WTC11 (cell line): ENCODE results near the gene MAN1A2. TPM values are rescaled to one million over a fixed set of nuclear protein-coding genes. Genes with fewer than 3 reads are reported as not detected.

ENCODE experiments used
- ATAC-seq: fragments of 200-7000 bp; cut with Tn5 transposase; 2 replicates; pipeline ENCODE4 v1.10.0; 2021; ENCODE audit warnings: mild to moderate bottlenecking, moderate library complexity
- CTCF ChIA-PET: fragments of 300-600 bp; sonication (Branson Sonifier 250); formaldehyde crosslinking; loops from one replicate; lab custom pipeline; 2021; ENCODE audit warnings: antibody characterized with exemption; lab: Charles Lee
- POLR2A ChIA-PET: fragments of 350-600 bp; sonication (Branson Sonifier 250); formaldehyde crosslinking; loops from one replicate; lab custom pipeline; 2021; ENCODE audit warnings: antibody characterized with exemption; lab: Charles Lee
- DNase-seq: peaks from one replicate; pipeline ENCODE4 v3.0.0; 2021; ENCODE audit warnings: low spot score
- H3K27ac Mint-ChIP-seq: 2 replicates; pipeline ENCODE4 v1.8.0; 2021; ENCODE audit warnings: mixed read lengths
- H3K27me3 Mint-ChIP-seq: 2 replicates; pipeline ENCODE4 v1.8.0; 2021; ENCODE audit warnings: low read depth, mild to moderate bottlenecking, moderate library complexity, mixed read lengths
- H3K36me3 Mint-ChIP-seq: 2 replicates; pipeline ENCODE4 v1.8.0; 2021; ENCODE audit warnings: mixed read lengths
- H3K4me1 Mint-ChIP-seq: 2 replicates; pipeline ENCODE4 v1.8.0; 2022; ENCODE audit warnings: mixed read lengths
- H3K4me3 Mint-ChIP-seq: 2 replicates; pipeline ENCODE4 v1.8.0; 2021; ENCODE audit warnings: mild to moderate bottlenecking, moderate library complexity, mixed read lengths
- H3K9me3 Mint-ChIP-seq: 2 replicates; pipeline ENCODE4 v1.8.0; 2021; ENCODE audit warnings: mixed read lengths
- CREM ChIP-seq: sonication (generic); formaldehyde crosslinking; IDR thresholded peaks from 2 replicates; pipeline ENCODE4 v1.8.1; 2022; ENCODE audit warnings: mild to moderate bottlenecking, missing genetic modification reagents, moderate library complexity
- ELF4 ChIP-seq: sonication (generic); formaldehyde crosslinking; IDR thresholded peaks from 2 replicates; pipeline ENCODE4 v1.8.1; 2022; ENCODE audit warnings: low read depth, mild to moderate bottlenecking, moderate library complexity, missing genetic modification reagents
- GABPB1 ChIP-seq: sonication (generic); formaldehyde crosslinking; IDR thresholded peaks from 2 replicates; pipeline ENCODE4 v1.8.1; 2023; ENCODE audit warnings: mild to moderate bottlenecking, missing genetic modification reagents
- GTF2I ChIP-seq: fragments of 250-450 bp; sonication (Bioruptor Pico); conservative IDR thresholded peaks from 2 replicates; pipeline ENCODE4 v1.4.0; 2021; ENCODE audit warnings: mild to moderate bottlenecking
- NFE2L1 ChIP-seq: sonication (generic); formaldehyde crosslinking; IDR thresholded peaks from 2 replicates; pipeline ENCODE4 v1.8.1; 2023; ENCODE audit warnings: missing genetic modification reagents
- NR1H2 ChIP-seq: sonication (generic); formaldehyde crosslinking; IDR thresholded peaks from 2 replicates; pipeline ENCODE4 v1.9.0; 2021; ENCODE audit warnings: mild to moderate bottlenecking, moderate library complexity, missing genetic modification reagents
- OVOL2 ChIP-seq: fragments of 250-450 bp; sonication (Bioruptor Pico); IDR thresholded peaks from 2 replicates; pipeline ENCODE4 v1.9.0; 2021; ENCODE audit warnings: mild to moderate bottlenecking, borderline replicate concordance
- SP1 ChIP-seq: sonication (generic); formaldehyde crosslinking; conservative IDR thresholded peaks from 2 replicates; pipeline ENCODE4 v1.8.1; 2022; ENCODE audit warnings: missing genetic modification reagents
- ZNF121 ChIP-seq: sonication (generic); formaldehyde crosslinking; IDR thresholded peaks from 2 replicates; pipeline ENCODE4 v1.8.0; 2023; ENCODE audit warnings: missing genetic modification reagents
- ZNF263 ChIP-seq: sonication (generic); formaldehyde crosslinking; IDR thresholded peaks from 2 replicates; pipeline ENCODE4 v1.8.1; 2022; ENCODE audit warnings: low read depth, mild to moderate bottlenecking, moderate library complexity, missing genetic modification reagents
- ZNF317 ChIP-seq: sonication (generic); formaldehyde crosslinking; IDR thresholded peaks from 2 replicates; pipeline ENCODE4 v1.8.1; 2023; ENCODE audit warnings: low read depth, mild to moderate bottlenecking, moderate library complexity, missing genetic modification reagents, borderline replicate concordance
- ZNF416 ChIP-seq: fragments of 250-450 bp; sonication (Bioruptor Pico); IDR thresholded peaks from 2 replicates; pipeline ENCODE4 v1.9.0; 2021; ENCODE audit warnings: mild to moderate bottlenecking, inconsistent platforms
- total RNA-seq: library from RNA; stranded (reverse); gene quantifications from 3 replicates; pipeline ENCODE4 v1.2.3, GENCODE V29; 2021
- TF ChIP-seq, protein P1 (sequence below): sonication (generic); formaldehyde crosslinking; IDR thresholded peaks from 2 replicates; pipeline ENCODE4 v1.8.1; 2023; ENCODE audit warnings: mild to moderate bottlenecking, missing genetic modification reagents, moderate library complexity
- TF ChIP-seq, protein P2 (sequence below): sonication (generic); formaldehyde crosslinking; IDR thresholded peaks from 2 replicates; pipeline ENCODE4 v1.8.1; 2023; ENCODE audit warnings: mild to moderate bottlenecking, missing genetic modification reagents
- TF ChIP-seq, protein P3 (sequence below): sonication (generic); formaldehyde crosslinking; IDR thresholded peaks from 2 replicates; pipeline ENCODE4 v1.8.1; 2022; ENCODE audit warnings: missing genetic modification reagents, borderline replicate concordance
- TF ChIP-seq, protein P4 (sequence below): sonication (generic); formaldehyde crosslinking; IDR thresholded peaks from 2 replicates; pipeline ENCODE4 v1.8.0; 2022; ENCODE audit warnings: mild to moderate bottlenecking, missing genetic modification reagents
- TF ChIP-seq, protein P5 (sequence below): sonication (generic); formaldehyde crosslinking; IDR thresholded peaks from 2 replicates; pipeline ENCODE4 v1.8.0; 2022; ENCODE audit warnings: mild to moderate bottlenecking, missing genetic modification reagents
- TF ChIP-seq, protein P6 (sequence below): fragments of 250-450 bp; sonication (Bioruptor Pico); IDR thresholded peaks from 2 replicates; pipeline ENCODE4 v1.9.0; 2021; ENCODE audit warnings: mild to moderate bottlenecking

The MAN1A2 gene
- total RNA-seq, 1 experiment from 2014 or later = 16.0 TPM

DNA sequence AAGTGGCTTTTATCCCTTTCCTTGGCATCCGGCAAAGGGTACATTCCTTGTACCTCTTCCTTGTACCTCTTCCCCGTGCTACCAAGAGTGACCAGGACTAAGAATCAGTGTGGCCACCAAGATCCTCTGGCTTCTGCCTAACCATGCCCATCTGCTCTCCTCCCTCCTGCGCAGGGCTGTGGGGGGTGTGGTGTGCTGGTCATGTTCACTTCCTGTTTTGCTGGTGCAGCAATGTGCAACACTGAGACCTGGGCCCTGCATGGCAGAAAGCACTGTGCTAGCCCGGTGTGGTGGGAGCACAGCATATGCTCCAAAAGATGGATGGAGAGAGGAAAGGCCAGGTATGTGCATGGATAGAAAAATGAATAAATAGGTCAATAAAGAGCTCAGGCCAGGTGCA lies 205.3 kb downstream of the MAN1A2 start:
- TF ChIP-seq, protein P1, sequence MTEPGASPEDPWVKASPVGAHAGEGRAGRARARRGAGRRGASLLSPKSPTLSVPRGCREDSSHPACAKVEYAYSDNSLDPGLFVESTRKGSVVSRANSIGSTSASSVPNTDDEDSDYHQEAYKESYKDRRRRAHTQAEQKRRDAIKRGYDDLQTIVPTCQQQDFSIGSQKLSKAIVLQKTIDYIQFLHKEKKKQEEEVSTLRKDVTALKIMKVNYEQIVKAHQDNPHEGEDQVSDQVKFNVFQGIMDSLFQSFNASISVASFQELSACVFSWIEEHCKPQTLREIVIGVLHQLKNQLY (CRISPR knock-in tag) = no peak
- no peak for TF ChIP-seq ZNF263
- TF ChIP-seq, protein P2, sequence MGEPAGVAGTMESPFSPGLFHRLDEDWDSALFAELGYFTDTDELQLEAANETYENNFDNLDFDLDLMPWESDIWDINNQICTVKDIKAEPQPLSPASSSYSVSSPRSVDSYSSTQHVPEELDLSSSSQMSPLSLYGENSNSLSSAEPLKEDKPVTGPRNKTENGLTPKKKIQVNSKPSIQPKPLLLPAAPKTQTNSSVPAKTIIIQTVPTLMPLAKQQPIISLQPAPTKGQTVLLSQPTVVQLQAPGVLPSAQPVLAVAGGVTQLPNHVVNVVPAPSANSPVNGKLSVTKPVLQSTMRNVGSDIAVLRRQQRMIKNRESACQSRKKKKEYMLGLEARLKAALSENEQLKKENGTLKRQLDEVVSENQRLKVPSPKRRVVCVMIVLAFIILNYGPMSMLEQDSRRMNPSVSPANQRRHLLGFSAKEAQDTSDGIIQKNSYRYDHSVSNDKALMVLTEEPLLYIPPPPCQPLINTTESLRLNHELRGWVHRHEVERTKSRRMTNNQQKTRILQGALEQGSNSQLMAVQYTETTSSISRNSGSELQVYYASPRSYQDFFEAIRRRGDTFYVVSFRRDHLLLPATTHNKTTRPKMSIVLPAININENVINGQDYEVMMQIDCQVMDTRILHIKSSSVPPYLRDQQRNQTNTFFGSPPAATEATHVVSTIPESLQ (CRISPR knock-in tag) = no peak
- ATAC-seq (no peak), DNase-seq (no peak)
- Mint-ChIP-seq H3K4me1 (peaks cover 10% of the 10 kb centered on the region), H3K27me3 (no peaks in the 10 kb centered on the region), H3K9me3 (no peaks in the 10 kb centered on the region), H3K4me3 (no peak overlapping the region), H3K36me3 (no peaks in the 10 kb centered on the region), H3K27ac (no peak overlapping the region)
- ChIA-PET POLR2A (interaction anchor here (0.6 kb wide), 1 partner anchor 24 kb away, joined by 3 read pairs; no protein-coding TSS in a partner anchor), CTCF (no interaction called here)

DNA sequence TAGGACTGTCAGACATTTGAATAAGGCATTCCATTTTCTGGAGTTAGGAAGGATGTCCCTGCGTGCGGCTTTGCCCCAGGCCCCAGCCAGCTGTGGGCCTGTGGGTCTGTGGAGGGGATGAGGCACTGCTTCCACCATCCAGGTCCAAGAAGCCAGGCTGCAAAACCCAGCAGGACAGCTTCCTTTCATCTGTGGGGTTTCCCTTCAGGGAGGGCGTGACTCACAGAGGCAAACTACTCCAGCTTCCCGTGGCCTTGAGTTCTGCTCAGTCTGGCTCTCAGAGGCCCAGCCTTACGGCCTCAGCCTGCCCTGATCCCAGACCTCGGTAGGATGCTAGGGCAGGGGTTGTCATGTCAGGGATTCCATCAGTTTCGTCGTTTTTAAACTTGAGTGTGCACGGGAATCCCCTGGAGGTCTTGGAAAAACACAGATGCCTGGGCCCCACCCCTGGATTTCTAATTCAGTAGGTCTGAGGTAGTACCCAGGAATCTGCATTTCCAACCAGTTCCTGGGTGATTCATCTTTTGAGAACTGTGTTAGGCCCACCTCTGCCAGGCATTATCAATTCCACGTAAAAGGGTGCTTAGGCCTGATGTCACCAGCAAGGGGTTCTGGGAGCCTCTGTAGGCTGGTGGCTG lies 206.3 kb downstream of the MAN1A2 start:
- TF ChIP-seq ZNF416 (CRISPR knock-in tag) = no peak
- TF ChIP-seq, protein P3, sequence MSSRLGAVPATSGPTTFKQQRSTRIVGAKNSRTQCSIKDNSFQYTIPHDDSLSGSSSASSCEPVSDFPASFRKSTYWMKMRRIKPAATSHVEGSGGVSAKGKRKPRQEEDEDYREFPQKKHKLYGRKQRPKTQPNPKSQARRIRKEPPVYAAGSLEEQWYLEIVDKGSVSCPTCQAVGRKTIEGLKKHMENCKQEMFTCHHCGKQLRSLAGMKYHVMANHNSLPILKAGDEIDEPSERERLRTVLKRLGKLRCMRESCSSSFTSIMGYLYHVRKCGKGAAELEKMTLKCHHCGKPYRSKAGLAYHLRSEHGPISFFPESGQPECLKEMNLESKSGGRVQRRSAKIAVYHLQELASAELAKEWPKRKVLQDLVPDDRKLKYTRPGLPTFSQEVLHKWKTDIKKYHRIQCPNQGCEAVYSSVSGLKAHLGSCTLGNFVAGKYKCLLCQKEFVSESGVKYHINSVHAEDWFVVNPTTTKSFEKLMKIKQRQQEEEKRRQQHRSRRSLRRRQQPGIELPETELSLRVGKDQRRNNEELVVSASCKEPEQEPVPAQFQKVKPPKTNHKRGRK (CRISPR knock-in tag) = no peak
- no peak for TF ChIP-seq GABPB1 (CRISPR knock-in tag)
- TF ChIP-seq, protein P4, sequence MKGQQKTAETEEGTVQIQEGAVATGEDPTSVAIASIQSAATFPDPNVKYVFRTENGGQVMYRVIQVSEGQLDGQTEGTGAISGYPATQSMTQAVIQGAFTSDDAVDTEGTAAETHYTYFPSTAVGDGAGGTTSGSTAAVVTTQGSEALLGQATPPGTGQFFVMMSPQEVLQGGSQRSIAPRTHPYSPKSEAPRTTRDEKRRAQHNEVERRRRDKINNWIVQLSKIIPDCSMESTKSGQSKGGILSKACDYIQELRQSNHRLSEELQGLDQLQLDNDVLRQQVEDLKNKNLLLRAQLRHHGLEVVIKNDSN (CRISPR knock-in tag) = no peak
- TF ChIP-seq GTF2I = no peak
- no peak for TF ChIP-seq NR1H2 (CRISPR knock-in tag)
- TF ChIP-seq, protein P5, sequence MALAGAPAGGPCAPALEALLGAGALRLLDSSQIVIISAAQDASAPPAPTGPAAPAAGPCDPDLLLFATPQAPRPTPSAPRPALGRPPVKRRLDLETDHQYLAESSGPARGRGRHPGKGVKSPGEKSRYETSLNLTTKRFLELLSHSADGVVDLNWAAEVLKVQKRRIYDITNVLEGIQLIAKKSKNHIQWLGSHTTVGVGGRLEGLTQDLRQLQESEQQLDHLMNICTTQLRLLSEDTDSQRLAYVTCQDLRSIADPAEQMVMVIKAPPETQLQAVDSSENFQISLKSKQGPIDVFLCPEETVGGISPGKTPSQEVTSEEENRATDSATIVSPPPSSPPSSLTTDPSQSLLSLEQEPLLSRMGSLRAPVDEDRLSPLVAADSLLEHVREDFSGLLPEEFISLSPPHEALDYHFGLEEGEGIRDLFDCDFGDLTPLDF (CRISPR knock-in tag) = no peak
- no peak for TF ChIP-seq NFE2L1 (CRISPR knock-in tag)
- no peak for TF ChIP-seq ZNF317
- TF ChIP-seq ZNF121 = no peak
- TF ChIP-seq, protein P6, sequence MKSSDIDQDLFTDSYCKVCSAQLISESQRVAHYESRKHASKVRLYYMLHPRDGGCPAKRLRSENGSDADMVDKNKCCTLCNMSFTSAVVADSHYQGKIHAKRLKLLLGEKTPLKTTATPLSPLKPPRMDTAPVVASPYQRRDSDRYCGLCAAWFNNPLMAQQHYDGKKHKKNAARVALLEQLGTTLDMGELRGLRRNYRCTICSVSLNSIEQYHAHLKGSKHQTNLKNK (CRISPR knock-in tag) = no peak
- TF ChIP-seq ELF4 (CRISPR knock-in tag) = no peak
- TF ChIP-seq SP1 (CRISPR knock-in tag) = no peak
- no peak for TF ChIP-seq CREM (CRISPR knock-in tag)
- no peak for TF ChIP-seq OVOL2 (CRISPR knock-in tag)
- Mint-ChIP-seq H3K9me3 (no peaks in the 10 kb centered on the region), H3K27ac (no peak overlapping the region), H3K4me3 (no peak overlapping the region), H3K36me3 (no peaks in the 10 kb centered on the region), H3K27me3 (no peaks in the 10 kb centered on the region), H3K4me1 (peaks cover 10% of the 10 kb centered on the region)
- DNase-seq (no peak), ATAC-seq (no peak)
- POLR2A ChIA-PET = interaction anchor here (0.8 kb wide), 1 partner anchor 34 kb away, joined by 3 read pairs; no protein-coding TSS in a partner anchor
- CTCF ChIA-PET = interaction anchor here (1.2 to 2.0 kb wide), 4 partner anchors 9 to 184 kb away, joined by 3 to 7 read pairs (median 4); no protein-coding TSS in a partner anchor
